ENCODE measurements around the gene TSHZ2. TPM values are rescaled to one million over a fixed set of nuclear protein-coding genes. Genes with fewer than 3 reads are reported as not detected.

The TSHZ2 gene
- total RNA-seq, 1 experiment from 2014 or later = not detected

DNA sequence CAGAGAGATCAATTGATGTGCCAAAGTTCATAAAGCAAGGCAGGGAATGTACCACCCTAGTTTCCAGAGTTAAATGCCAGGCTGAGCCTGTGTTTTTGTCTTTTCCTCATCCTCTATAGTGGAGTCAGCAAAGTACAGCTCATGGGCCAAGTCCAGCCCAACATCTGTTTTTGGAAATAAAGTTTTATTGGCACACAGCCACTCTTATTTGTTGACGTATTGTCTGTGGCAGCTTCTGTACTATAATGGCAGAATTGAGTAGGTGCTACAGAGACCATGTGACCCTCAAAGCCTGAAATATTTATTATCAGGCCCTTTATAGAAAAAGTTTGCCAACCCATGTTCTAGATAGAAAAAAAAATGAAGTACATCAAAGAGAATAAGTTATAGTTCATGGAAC lies 187.0 kb downstream of the TSHZ2 start:
- no peak for DNase-seq (ENCODE audit: low spot score)

DNA sequence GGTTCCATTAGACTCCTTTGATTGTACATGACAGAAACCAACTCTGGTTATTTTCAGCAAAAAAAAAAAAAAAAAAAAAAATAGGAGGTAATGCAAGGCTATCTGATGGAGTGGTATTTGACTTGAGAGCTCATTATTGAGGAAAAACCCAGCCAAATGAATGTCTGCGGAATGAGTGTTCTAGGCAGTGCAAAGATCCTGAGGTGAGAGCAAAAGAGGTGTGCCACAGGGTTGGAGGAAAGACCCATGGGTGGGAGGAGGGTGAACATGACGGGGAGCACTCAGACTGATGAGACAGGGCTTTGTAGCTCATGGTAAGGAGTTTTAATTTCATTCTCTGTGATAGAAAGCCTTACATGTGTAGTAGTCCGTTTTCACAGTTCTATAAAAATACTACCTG lies 188.9 kb downstream of the TSHZ2 start:
- DNase-seq (ENCODE audit: low spot score) = no peak

DNA sequence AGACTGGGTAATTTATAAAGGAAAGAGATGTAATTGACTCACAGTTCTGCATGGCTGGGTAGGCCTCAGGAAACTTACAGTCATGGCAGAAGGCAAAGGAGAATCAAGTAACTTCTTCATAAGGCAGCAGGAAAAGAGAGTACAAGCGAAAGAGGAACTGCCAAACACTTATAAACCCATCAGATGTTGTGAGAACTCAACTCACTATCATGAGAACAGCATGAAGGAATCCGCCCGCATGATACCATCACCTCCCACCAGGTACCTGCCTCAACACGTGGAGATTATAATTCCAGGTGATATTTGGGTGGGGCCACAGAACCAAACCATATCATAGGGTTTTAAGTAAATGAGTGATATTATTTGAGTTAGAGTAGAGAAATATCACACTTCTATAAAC lies 189.3 kb downstream of the TSHZ2 start:
- no peak for DNase-seq (ENCODE audit: low spot score)

DNA sequence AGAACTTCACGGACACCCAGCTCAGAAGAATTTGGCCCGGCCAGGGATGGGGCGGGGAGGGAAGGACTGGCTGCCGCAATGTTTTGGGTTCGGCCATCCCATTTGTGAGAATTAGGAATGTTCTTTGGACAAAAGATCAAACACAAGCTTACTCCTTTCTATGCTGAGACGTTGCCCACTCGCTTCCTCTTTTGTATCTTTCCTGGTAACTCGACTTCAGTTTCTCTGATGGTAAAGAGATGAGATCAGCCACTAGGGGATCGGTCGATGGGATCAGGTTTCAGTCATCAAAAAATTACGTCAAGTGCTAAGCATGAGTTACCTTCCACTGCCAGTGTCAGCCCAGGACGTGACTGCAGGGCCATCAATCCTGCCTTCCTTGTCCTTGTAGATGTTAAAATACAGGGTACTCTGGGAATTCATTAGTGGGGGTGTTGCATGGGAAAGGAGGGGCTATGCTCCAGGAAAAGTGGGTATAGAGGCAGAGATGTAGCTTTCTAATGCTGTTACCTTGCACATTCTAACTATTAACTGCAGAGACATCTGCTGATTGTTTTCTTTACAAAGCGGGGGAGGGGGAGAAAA lies 190.2 kb downstream of the TSHZ2 start:
- DNase-seq (ENCODE audit: low spot score) = peak; percentile 48

DNA sequence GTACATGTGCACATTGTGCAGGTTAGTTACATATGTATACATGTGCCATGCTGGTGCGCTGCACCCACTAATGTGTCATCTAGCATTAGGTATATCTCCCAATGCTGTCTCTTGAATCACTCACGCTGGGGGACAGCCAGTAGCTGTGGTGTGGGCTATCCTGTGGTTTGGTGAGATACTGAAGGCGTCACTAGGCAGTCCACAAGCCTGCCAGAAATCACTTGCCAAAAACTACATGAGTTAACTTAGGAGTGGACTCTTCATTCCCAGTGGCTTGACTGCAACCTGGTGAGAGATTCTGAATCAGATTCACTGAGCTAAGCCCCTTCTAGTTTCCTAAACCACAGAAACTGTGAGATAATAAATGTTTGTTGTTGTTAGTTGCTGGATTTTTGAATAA lies 191.3 kb downstream of the TSHZ2 start:
- peak; percentile 75 for DNase-seq (ENCODE audit: low spot score)

DNA sequence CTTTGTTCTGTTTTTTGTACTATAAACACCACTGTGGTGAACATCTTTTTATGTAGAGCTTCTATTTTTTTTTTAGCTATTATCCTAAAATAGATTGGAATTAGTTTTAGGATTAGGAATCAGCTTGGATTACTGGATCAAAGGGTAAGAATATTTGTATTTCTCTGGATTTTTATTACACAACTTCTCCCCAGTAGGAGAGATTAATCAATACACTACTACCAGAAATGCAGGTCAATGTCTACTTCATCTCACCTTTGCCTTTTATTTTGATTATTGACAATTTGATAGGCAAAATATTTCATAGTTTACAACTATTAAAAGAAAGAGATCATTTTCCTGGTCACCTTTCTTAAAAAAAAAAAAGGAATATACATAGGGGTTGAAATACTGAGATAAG lies 191.9 kb downstream of the TSHZ2 start:
- no peak for DNase-seq (ENCODE audit: low spot score)

DNA sequence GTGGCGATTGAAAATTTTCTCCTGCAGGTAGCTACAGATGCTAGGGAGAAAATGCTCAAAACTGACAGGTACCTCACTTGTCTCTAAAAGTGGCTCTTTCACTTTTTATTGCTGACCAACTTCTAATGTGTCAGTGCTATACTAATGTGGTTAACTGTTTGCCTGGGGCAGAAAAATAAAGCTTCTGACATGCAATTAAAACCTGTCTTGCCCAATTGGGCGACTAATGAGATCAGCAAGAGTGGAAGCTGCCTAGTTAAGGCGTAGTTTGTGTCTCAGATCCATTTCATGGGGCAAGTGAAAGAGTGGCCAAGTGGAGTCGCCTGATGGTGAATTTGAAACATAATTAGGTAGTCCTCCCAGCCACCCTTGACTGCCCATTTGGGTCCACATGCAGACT lies 193.3 kb downstream of the TSHZ2 start:
- DNase-seq (ENCODE audit: low spot score) = no peak

DNA sequence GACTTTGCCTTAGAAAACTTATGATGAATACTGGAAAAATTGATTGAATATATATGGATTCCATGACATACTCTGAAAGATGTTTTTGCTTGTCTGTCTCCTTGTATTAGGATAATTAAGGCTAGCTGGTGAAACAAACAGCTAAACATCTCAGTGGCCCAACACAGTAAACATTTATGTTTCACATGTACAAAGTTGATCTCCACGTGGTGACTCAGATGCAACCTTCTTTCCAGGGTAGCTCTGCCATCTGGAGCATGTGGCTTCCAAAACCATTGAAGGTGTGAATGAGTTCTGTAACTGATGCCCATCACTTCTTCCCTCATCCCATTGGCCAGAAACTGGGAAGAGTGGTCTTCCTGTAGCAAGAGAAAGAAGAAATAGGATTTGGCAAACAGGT lies 196.3 kb downstream of the TSHZ2 start:
- no peak for DNase-seq (ENCODE audit: low spot score)

DNA sequence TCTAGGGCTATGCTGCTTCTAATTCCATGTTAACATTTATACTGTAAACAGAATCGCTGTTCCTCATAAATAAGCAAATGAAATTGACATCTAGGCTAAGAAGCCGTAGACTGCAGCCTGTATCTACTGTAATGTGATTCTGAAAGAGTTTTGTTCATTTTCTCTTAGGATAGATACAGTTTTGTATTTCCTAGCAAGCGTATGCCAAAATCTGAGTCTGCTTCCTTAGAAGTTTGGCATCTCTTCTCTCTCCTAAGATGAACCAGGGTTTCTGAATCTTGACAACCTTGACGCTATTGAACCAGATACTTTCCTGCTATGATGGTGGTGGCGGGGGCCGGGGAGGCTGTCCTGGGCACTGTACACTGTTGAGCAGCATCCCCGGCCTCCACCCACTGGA lies 198.0 kb downstream of the TSHZ2 start:
- DNase-seq (ENCODE audit: low spot score) = no peak

DNA sequence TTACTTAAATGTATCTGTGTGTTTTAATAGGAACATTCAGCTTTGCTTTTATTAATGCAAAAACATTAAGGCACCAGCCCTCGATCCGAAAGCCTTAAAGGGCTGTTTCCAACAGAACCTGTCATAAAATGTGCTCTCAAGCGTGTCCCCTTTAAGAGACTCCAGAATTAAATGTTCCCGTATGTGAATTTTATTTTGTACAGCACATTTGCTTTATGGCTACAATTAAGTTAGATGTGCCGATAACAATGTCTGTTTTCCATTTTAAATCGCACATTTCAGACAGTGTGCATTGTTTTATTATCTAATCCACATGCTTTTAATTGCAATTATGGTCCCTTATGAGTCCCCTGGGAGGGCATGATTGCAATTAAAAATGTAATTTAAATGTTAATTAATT lies 198.9 kb downstream of the TSHZ2 start:
- DNase-seq (ENCODE audit: low spot score) = no peak

DNA sequence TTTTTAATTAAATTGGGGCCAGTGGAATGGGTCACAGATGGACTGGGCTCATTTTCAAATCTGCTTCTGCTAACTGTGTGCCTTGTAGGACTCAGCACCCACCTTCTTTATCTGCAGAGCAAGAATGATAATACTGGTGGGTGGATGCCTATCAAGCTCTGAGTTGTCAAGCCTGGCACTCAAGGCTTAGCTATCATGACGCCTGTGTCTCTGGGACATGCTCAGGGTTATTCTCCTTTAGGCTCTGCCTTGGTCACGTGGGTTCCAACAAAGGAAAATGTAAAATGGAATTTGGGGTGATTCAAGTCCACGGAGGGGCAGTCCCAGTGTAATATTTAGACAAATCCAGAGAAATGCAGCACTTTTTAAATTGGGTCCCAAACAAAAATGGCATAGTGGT lies 202.3 kb downstream of the TSHZ2 start:
- no peak for DNase-seq (ENCODE audit: low spot score)

DNA sequence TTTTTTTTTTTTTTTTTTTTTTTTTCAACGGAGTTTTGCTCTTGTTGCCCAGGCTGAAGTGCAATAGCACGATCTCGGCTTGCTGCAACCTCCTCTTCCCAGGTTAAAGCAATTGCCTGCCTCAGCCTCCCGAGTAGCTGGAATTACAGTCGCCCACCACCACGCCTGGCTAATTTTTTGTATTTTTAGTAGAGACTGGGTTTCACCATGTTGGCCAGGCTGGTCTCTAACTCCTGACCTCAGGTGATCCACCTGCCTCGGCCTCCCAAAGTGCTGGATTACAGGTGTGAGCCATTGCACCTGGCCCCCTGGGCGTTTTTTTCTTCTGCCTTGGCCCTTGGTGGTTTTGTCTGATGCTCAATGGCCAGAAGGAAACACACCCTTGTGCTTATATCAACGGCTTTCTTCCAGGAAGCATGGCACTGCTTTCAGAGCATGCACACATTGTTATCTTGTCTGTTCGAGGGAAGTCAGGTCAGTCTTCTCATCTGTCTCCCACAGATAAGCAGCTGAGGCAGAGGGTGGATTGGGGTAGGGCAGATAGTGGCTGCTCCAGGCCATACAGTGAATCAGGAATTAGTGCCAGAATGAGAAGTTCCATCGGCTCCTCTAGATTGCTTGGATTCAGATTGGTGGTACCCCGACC lies 203.1 kb downstream of the TSHZ2 start:
- no peak for DNase-seq (ENCODE audit: low spot score)

DNA sequence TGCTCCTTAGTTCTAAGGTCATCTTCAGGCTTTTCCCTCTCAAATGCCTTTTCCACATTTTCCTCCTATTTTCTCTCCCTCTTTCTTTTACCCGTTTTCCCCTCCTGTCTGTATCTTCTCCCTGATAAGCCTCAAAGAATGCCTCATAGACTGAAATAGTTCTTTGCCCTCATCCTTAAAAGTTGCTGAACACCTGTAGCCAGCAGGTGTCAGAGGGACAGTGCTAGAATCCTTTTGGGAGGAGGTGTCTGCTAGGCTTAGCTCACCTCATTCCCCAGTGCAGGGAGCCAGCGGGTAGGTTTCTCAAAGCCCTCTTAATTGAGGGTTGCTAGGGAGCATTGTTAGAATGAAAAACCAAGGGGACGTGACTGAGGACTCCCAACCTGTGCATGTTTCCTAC lies 204.0 kb downstream of the TSHZ2 start:
- no peak for DNase-seq (ENCODE audit: low spot score)

DNA sequence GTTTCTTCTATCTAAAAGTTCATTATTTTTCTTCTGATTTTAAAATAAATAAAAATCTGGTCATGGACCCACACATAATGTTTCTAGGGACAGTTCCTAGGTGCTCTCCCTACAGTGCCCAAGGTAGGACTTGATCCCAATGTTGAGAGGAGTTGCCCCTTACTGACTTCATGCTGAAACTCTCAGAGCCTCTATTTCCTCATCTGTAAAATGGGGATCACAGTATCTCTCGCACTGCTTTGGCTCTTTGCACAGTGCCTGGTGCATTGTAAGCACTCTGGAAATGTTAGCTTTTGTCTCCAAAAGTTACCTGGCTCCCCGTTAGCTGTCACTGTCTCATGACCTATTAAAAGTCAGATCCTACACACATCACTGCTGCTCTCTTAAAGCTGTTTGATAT lies 205.5 kb downstream of the TSHZ2 start:
- no peak for DNase-seq (ENCODE audit: low spot score)

DNA sequence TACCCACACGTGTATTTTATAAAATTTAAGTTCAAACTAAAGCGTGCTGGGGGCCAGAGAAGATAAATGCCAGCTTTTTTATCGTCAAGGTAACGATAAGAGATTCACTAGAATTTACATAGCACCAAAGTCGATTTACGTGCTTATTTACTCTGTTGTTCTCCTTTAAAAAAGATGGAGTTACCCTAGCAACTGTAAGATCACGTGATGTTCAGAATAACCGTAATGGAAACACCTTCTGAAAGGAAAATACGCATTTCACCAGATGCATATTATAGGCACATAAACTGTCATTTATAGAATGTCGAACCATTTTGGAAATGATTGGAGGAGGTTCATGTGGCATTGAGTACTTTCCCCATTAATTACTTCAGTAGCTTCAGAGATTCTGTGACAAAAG lies 207.6 kb downstream of the TSHZ2 start:
- DNase-seq (ENCODE audit: low spot score) = no peak

DNA sequence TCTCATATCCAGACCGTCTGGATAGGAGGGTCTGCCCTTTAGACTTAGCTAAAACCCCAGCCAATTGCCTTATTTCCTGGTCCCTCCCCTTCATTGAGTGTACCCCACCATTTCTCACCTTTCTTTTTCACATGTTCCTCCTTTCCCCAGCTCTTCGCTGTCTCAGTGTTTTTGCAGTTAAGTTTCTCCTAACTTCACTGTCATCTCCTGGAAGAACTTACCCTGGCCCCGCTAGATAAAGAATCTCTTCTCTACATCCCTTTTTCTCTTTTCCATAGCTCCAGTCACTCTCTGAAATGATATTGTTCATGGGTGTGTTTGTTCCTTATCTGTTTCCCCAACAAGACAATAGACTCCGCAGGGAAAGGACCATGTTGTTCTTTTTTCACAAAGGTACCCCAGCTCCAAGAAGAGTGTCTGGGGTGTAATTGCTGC lies 208.8 kb downstream of the TSHZ2 start:
- DNase-seq (ENCODE audit: low spot score) = no peak

DNA sequence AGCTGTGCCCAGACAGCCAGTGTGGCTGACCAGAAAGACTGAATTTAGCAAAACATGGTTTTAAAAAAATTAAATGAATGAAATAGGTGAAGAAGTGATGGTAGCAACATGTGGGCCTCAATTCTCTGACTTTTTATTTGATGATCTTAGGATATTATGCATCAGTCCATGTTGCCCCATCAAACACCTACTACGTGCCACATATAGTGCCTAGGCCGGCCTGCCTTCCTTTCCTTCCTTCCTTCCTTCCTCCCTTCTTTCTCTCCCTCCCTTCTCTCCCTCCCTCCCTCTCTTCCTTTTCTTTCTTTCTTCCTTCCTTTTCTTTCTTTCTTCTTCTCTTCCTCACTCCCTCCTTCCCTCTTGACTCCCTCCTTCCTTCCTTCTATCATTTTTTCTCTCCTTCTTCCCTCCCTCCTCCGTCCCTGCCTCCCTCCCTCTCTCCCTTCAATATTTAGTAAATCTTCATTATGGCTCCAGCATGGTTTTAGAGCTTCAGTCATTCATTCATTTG lies 209.8 kb downstream of the TSHZ2 start:
- no peak for DNase-seq (ENCODE audit: low spot score)

DNA sequence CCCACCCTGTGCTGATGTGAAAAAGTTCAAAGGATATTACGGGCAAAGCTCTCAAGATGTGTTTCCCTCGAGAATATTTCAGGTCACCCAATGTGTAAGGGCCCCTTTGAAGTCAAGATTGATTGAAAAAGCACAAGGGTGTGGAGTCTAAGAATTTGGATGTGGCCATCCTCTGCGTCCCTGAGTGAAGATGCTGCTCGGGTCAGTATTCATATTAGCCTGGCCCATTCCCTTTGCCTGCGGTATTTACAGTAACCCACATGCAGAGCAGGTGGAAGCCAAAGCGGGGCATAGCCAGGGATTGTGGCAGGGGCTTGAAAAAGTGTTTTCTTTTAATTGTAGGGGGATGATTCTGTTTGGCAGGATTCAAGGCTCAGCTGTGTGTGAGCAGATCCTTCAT lies 211.0 kb downstream of the TSHZ2 start:
- DNase-seq (ENCODE audit: low spot score) = no peak

DNA sequence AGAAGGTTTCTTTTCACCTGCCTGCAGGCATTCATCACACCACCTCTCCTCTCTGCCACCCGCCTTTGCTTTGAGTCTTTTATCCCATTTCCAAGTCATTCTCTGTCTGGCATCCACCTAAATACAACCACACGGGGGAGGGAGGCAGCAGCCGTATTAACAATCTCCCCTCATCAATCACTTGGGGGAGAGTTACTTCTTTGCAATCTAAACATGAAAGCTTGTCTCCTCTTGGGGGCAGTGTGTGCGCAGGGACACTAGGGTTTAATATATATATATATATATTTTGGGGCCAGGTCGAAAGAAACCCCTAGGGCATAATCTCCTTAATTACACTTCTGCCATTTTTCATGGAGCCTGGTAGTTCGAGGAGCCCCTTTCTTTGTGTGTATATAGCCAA lies 214.5 kb downstream of the TSHZ2 start:
- no peak for DNase-seq (ENCODE audit: low spot score)

DNA sequence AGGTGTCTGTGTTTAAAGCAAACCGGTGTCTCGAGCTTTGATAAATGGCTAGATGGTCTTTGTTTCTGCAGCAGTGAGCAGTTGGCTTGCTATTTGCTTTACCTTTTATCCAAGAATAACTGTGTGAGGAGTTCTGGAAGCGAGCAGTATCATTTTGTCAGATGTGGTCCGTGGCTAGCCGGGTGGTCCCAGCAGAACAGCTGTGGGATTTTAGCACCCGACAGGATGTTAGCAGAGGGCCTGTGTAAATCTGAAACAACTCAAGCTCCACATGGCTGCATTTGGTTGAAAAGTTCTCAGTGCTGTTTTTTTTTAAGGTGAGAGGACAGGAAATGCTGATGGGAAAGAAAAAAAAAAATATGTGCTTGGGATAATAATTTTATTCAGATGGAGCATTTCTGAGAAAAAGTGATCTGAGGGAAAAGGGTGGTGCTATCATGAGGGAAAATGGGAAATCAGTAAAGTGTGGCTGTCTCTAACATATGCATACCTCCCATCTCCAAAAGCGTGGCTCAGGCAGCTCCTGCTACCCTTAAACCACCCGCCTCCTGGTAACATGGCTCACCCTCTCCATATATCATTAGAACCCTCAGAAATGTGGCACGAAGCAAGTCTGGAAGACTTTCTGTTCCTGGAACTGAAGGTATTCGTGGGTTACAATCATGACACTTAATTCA lies 215.4 kb downstream of the TSHZ2 start:
- no peak for DNase-seq (ENCODE audit: low spot score)

DNA sequence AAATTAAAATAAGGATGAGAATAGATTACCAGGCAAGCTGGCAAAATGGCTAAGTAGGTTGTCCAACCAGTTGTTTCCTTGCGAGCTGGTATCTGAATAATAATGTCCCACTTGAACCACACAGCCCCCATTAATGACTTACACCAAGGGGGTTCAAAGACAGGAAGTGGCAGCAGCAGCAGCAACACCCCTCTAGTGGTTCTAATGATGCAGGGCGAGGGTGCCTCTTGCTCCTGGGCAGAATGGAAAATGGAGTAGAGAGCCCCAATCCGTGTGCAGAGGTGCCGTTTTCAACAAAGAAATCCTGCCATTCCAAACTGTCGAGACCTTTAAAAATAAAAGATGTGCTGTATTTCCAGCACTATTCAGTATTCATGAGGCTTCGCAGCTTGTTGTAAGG lies 218.1 kb downstream of the TSHZ2 start:
- DNase-seq (ENCODE audit: low spot score) = no peak

DNA sequence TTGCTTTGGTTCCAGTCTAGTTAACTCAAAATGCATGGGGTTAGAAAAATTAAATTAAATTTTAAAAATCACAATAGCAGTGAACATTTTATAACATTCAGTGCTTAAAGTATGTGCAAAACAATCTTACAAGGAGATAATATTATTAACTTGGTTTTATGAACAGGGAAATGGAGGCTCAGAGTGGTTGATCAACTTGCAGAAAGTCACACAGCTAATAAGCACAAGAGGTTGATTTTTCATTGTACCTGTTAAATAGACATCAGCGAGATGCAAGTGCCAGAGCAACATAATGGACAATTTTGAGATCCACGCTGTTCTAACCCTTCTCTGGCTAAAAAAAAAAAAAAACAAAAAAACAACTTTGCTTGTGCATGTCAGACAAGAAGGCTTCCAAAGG lies 219.8 kb downstream of the TSHZ2 start:
- DNase-seq (ENCODE audit: low spot score) = no peak
